Measurements from ENCODE around the gene COL13A1.

Gene COL13A1

DNA sequence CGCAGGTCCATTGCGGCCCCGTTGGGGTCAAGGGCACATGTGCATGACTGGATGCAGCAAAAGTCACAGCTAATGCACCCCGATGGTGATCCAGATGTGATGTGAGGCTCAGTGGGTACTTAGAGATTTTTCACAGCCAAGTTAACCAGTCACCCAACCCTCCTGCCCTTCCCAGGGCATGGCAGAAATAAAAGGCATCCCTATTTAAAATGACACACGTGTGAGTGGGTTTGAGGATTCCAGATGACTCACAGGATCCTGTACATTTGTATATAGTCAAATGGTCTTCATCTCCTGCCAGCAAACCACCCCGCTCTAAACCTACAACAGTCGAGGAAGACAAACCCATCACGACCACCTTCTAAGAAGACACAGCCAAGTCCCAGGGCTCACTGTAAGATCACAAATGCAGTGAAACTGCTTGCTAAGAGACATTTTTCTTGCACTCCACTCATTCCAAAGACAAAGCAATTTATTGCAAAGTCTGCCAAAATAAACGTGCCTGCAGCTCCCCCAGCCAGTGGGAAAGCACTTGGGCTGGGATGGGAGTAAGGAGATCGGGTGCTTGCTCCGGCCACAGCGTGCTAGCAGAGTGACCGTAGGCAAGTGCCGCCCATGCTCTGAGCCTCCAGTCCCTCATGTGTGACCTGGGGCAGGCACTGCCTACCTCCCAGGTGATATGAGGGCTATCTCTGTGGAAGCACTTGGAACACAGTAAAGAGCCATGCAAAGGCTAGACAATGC is 164.4 kb downstream of the COL13A1 start:
- Histone ChIP-seq H3K36me3 (ENCODE audit: insufficient read depth, low read length) (no peaks in the 10 kb centered on the region), H3K9ac (ENCODE audit: low read length) (no peak overlapping the region), H3K79me2 (ENCODE audit: insufficient read depth, low read length) (no peaks in the 10 kb centered on the region), H3K9me3 (ENCODE audit: low read length) (no peaks in the 10 kb centered on the region), H3K27me3 (ENCODE audit: insufficient read depth, low read length) (no peaks in the 10 kb centered on the region; the same call in 1 of the 2 replicates), H3K9me2 (ENCODE audit: low read depth, low read length) (no peaks in the 10 kb centered on the region), H3K27ac (ENCODE audit: low read depth, low read length, poor library complexity, severe bottlenecking) (no peak overlapping the region), H3K4me2 (ENCODE audit: low read length) (no peak overlapping the region), H3K4me3 (ENCODE audit: low read depth, low read length, poor library complexity, severe bottlenecking) (no peak overlapping the region), H4K20me1 (ENCODE audit: insufficient read depth, low read length) (no peaks in the 10 kb centered on the region), H2AFZ (ENCODE audit: low read length) (no peak overlapping the region), H3F3A (ENCODE audit: insufficient read depth, low read length) (no peaks in the 10 kb centered on the region), H3K4me1 (ENCODE audit: insufficient read depth, low read length, severe bottlenecking) (no peaks in the 10 kb centered on the region)
- TF ChIP-seq EZH2 (IDR thresholded peaks at IDR 0.05; ENCODE audit: borderline replicate concordance, low read length): no peak

GRCh38 chr10:69968830-69969229 is 167.1 kb downstream of the COL13A1 start:
- Histone ChIP-seq H3K9me3 (ENCODE audit: low read length) (no peaks in the 10 kb centered on the region), H3K27me3 (ENCODE audit: insufficient read depth, low read length) (no peaks in the 10 kb centered on the region; the same call in 1 of the 2 replicates), H3K4me3 (ENCODE audit: low read depth, low read length, poor library complexity, severe bottlenecking) (no peak overlapping the region), H3K27ac (ENCODE audit: low read depth, low read length, poor library complexity, severe bottlenecking) (no peak overlapping the region), H3K36me3 (ENCODE audit: insufficient read depth, low read length) (no peaks in the 10 kb centered on the region), H3K9me2 (ENCODE audit: low read depth, low read length) (no peaks in the 10 kb centered on the region), H3K4me1 (ENCODE audit: insufficient read depth, low read length, severe bottlenecking) (no peaks in the 10 kb centered on the region), H3K79me2 (ENCODE audit: insufficient read depth, low read length) (no peaks in the 10 kb centered on the region), H3K4me2 (ENCODE audit: low read length) (no peak overlapping the region), H4K20me1 (ENCODE audit: insufficient read depth, low read length) (no peaks in the 10 kb centered on the region), H3F3A (ENCODE audit: insufficient read depth, low read length) (no peaks in the 10 kb centered on the region), H3K9ac (ENCODE audit: low read length) (no peak overlapping the region), H2AFZ (ENCODE audit: low read length) (no peak overlapping the region)
- TF ChIP-seq EZH2 (IDR thresholded peaks at IDR 0.05; ENCODE audit: borderline replicate concordance, low read length): no peak
- TF ChIP-seq, protein P1, sequence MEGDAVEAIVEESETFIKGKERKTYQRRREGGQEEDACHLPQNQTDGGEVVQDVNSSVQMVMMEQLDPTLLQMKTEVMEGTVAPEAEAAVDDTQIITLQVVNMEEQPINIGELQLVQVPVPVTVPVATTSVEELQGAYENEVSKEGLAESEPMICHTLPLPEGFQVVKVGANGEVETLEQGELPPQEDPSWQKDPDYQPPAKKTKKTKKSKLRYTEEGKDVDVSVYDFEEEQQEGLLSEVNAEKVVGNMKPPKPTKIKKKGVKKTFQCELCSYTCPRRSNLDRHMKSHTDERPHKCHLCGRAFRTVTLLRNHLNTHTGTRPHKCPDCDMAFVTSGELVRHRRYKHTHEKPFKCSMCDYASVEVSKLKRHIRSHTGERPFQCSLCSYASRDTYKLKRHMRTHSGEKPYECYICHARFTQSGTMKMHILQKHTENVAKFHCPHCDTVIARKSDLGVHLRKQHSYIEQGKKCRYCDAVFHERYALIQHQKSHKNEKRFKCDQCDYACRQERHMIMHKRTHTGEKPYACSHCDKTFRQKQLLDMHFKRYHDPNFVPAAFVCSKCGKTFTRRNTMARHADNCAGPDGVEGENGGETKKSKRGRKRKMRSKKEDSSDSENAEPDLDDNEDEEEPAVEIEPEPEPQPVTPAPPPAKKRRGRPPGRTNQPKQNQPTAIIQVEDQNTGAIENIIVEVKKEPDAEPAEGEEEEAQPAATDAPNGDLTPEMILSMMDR (IDR thresholded peaks at IDR 0.05; ENCODE audit: low read length): peak; percentile 20; the same call in 1 of the 2 replicates

GRCh38 chr10:69969977-69970376 is 168.3 kb downstream of the COL13A1 start:
- H3K9ac ChIP-seq (ENCODE audit: low read length): no peak overlapping the region

More at GRCh38 chr10:69969977-69970376, 168.3 kb downstream of the COL13A1 start:
- Histone ChIP-seq H3K9me2 (ENCODE audit: low read depth, low read length) (no peaks in the 10 kb centered on the region), H3K4me2 (ENCODE audit: low read length) (no peak overlapping the region), H3K36me3 (ENCODE audit: insufficient read depth, low read length) (no peaks in the 10 kb centered on the region), H3K27ac (ENCODE audit: low read depth, low read length, poor library complexity, severe bottlenecking) (no peak overlapping the region), H4K20me1 (ENCODE audit: insufficient read depth, low read length) (no peaks in the 10 kb centered on the region), H3K9me3 (ENCODE audit: low read length) (no peaks in the 10 kb centered on the region), H3K4me1 (ENCODE audit: insufficient read depth, low read length, severe bottlenecking) (no peaks in the 10 kb centered on the region), H3K27me3 (ENCODE audit: insufficient read depth, low read length) (no peaks in the 10 kb centered on the region; the same call in 1 of the 2 replicates), H3F3A (ENCODE audit: insufficient read depth, low read length) (no peaks in the 10 kb centered on the region), H2AFZ (ENCODE audit: low read length) (no peak overlapping the region), H3K4me3 (ENCODE audit: low read depth, low read length, poor library complexity, severe bottlenecking) (no peak overlapping the region), H3K79me2 (ENCODE audit: insufficient read depth, low read length) (no peaks in the 10 kb centered on the region)
- TF ChIP-seq, protein P1 (IDR thresholded peaks at IDR 0.05; ENCODE audit: low read length): no peak
- TF ChIP-seq EZH2 (IDR thresholded peaks at IDR 0.05; ENCODE audit: borderline replicate concordance, low read length): no peak
